GM12878 (cell line): Measurements from ENCODE around the gene BOD1L2.

Source experiments
- CTCF ChIP-seq, 3 experiments: IDR thresholded peaks in 2 of 3; conservative IDR thresholded peaks in 1 of 3; 2 replicates each; pipeline ENCODE4 v1.5.1; 2011; ENCODE audit warnings: low read depth in 3 of 3, low read length in 3 of 3, mild to moderate bottlenecking in 3 of 3, control low read depth in 2 of 3, moderate library complexity in 2 of 3, inconsistent platforms in 1 of 3, mixed read lengths in 1 of 3; ENCODE audit not compliant: control insufficient read depth in 2 of 3, insufficient read depth in 1 of 3; ENCODE audit errors: extremely low read depth in 1 of 3
- EZH2 ChIP-seq: IDR thresholded peaks from 2 replicates; pipeline ENCODE4 v1.6.1; 2012; ENCODE audit warnings: low read depth, mild to moderate bottlenecking, control low read depth, inconsistent platforms, low read length, borderline replicate concordance; ENCODE audit not compliant: control insufficient read depth
- HDAC6 ChIP-seq: fragments of 200-600 bp; sonication (generic); IDR thresholded peaks from one replicate; pipeline ENCODE4 v1.8.0; 2017; ENCODE audit warnings: antibody characterized with exemption; ENCODE audit not compliant: unreplicated experiment
- NFXL1 ChIP-seq: fragments of 450-650 bp; IDR thresholded peaks from 2 replicates; pipeline ENCODE4 v1.6.1; 2017; ENCODE audit warnings: antibody characterized with exemption, mild to moderate bottlenecking, borderline replicate concordance
- POLR2A ChIP-seq: IDR thresholded peaks from 2 replicates; pipeline ENCODE4 v1.6.1; 2011; ENCODE audit warnings: low read depth, mild to moderate bottlenecking, low read length
- POLR2AphosphoS5 ChIP-seq: IDR thresholded peaks from 2 replicates; pipeline ENCODE4 v1.6.1; 2011; ENCODE audit warnings: mild to moderate bottlenecking, low read length, inconsistent platforms
- SIN3A ChIP-seq: IDR thresholded peaks from 2 replicates; pipeline ENCODE4 v1.6.1; 2012; ENCODE audit warnings: low read depth, low read length, improper control_type of control experiment
- SMC3 ChIP-seq: IDR thresholded peaks from 2 replicates; pipeline ENCODE4 v1.6.1; 2011; ENCODE audit warnings: low read length, improper control_type of control experiment, borderline replicate concordance
- TCF7 ChIP-seq: IDR thresholded peaks from 2 replicates; pipeline ENCODE4 v1.6.1; 2014; ENCODE audit warnings: antibody characterized with exemption, borderline replicate concordance

GRCh38 chr18:57125627-57126026 is 21.3 kb upstream of the BOD1L2 start:
- no peak for TF ChIP-seq TCF7
- TF ChIP-seq CTCF (IDR thresholded peaks at IDR 0.05 in 2 of 3, conservative IDR thresholded peaks at IDR 0.05 in 1 of 3; ENCODE audit: control insufficient read depth in 2 of 3, extremely low read depth in 1 of 3, insufficient read depth in 1 of 3, low read depth in 3 of 3, low read length in 3 of 3): no peak
- TF ChIP-seq HDAC6: no peak
- no peak for TF ChIP-seq EZH2
- TF ChIP-seq SIN3A: no peak
- no peak for TF ChIP-seq POLR2AphosphoS5
- TF ChIP-seq SMC3: no peak
- no peak for TF ChIP-seq NFXL1
- no peak for TF ChIP-seq POLR2A
